ENCODE results near the gene TMCO2. TPM values are rescaled to one million over a fixed set of nuclear protein-coding genes. Genes with fewer than 3 reads are reported as not detected.

TMCO2 gene
- total RNA-seq, 3 donors from 2014 or later (not counting 1 experiment from before 2014, with no cell fraction given), result not detected

DNA sequence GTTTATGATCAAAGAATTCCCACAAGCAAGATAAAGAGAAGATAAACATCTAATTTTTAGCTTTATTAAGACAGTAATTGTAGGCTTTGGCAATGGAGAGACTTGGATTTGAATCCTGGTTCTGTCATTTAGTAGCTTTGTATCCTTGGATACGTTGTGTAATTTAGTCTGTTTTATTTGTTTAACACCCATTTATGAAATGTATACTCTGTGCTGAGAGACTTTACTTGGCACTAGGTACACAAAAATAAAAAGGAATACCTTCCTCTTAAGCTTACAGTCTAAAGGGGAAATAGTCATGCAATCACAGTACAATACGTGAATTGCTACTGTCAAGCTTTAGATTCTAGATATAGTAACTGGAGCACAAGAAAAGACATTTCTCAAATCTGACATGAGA lies 34.1 kb downstream of the TMCO2 start:
- no peak overlapping the region for H3K27ac Mint-ChIP-seq
- WGBS (ENCODE audit: insufficient coverage), result 100% methylated on average over 1 of the region's 2 CpGs
- no peak for ATAC-seq
- H3K9me3 Mint-ChIP-seq, result no peaks in the 10 kb centered on the region
- Histone ChIP-seq H3K9me3 (ENCODE audit: control insufficient read depth, insufficient read depth, low read length) (no peaks in the 10 kb centered on the region), H3K36me3 (ENCODE audit: control insufficient read depth, insufficient read depth, low read length) (peaks cover 25% of the 10 kb centered on the region), H3K4me1 (ENCODE audit: control insufficient read depth, insufficient read depth, low read length) (no peaks in the 10 kb centered on the region), H3K27me3 (ENCODE audit: control insufficient read depth, insufficient read depth, low read length) (no peaks in the 10 kb centered on the region), H3K4me3 (ENCODE audit: low read length) (no peak overlapping the region), H3K27ac (ENCODE audit: low read length) (no peak overlapping the region)
- DNase-seq, result no peak
- no peaks in the 10 kb centered on the region for H3K4me1 Mint-ChIP-seq
- peaks cover 6% of the 10 kb centered on the region for H3K36me3 Mint-ChIP-seq
- H3K4me3 Mint-ChIP-seq, result no peak overlapping the region
- TF ChIP-seq, protein P1, sequence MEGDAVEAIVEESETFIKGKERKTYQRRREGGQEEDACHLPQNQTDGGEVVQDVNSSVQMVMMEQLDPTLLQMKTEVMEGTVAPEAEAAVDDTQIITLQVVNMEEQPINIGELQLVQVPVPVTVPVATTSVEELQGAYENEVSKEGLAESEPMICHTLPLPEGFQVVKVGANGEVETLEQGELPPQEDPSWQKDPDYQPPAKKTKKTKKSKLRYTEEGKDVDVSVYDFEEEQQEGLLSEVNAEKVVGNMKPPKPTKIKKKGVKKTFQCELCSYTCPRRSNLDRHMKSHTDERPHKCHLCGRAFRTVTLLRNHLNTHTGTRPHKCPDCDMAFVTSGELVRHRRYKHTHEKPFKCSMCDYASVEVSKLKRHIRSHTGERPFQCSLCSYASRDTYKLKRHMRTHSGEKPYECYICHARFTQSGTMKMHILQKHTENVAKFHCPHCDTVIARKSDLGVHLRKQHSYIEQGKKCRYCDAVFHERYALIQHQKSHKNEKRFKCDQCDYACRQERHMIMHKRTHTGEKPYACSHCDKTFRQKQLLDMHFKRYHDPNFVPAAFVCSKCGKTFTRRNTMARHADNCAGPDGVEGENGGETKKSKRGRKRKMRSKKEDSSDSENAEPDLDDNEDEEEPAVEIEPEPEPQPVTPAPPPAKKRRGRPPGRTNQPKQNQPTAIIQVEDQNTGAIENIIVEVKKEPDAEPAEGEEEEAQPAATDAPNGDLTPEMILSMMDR (IDR thresholded peaks at IDR 0.05), result no peak
- intact Hi-C loops (cut with micrococcal nuclease), result no loop called here
- H3K27me3 Mint-ChIP-seq (ENCODE audit: low read depth in 2 of 2), result no peaks in the 10 kb centered on the region

DNA sequence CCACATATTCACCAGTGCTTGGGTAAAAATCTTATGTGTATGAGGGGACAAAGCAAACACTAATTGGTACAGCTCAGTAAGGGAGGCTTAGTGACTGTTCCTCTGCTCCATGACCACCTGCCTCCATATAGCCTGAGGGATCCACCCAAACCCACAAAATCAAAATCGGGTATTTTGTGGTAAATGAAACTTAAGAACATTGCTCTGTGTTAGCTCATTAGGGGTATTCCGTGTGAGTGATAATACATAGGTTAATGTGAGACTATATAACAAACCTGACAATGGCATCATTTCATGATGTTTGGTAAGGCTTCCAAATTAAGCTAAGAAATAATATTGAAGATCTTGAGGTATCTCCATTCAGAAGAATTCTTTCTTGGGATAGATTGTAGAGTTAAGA lies 43.6 kb downstream of the TMCO2 start:
- peaks cover 43% of the 10 kb centered on the region for H3K36me3 ChIP-seq (ENCODE audit: control insufficient read depth, insufficient read depth, low read length)
- no peaks in the 10 kb centered on the region for H3K4me1 ChIP-seq (ENCODE audit: control insufficient read depth, insufficient read depth, low read length)
- H3K27ac ChIP-seq (ENCODE audit: low read length), result no peak overlapping the region
- H3K27me3 Mint-ChIP-seq (ENCODE audit: low read depth in 2 of 2), result no peaks in the 10 kb centered on the region
- no CpG with 5 or more reads among the region's 2 CpGs for WGBS (ENCODE audit: insufficient coverage)
- peaks cover 20% of the 10 kb centered on the region for H3K36me3 Mint-ChIP-seq
- no peak overlapping the region for H3K4me3 Mint-ChIP-seq
- H3K4me1 Mint-ChIP-seq, result peaks cover 4 to 5% of the 10 kb centered on the region in 2 donors
- H3K27ac Mint-ChIP-seq, result peak overlapping the region in 1 of 2 donors; percentile 68
- H3K9me3 Mint-ChIP-seq, result no peaks in the 10 kb centered on the region
- ATAC-seq (no peak), DNase-seq (no peak)
- TF ChIP-seq, protein P1 (IDR thresholded peaks at IDR 0.05), result no peak
- no peaks in the 10 kb centered on the region for H3K9me3 ChIP-seq (ENCODE audit: control insufficient read depth, insufficient read depth, low read length)
- H3K27me3 ChIP-seq (ENCODE audit: control insufficient read depth, insufficient read depth, low read length), result no peaks in the 10 kb centered on the region
- intact Hi-C loops (cut with micrococcal nuclease), result no loop called here
- no peak overlapping the region for H3K4me3 ChIP-seq (ENCODE audit: low read length)

DNA sequence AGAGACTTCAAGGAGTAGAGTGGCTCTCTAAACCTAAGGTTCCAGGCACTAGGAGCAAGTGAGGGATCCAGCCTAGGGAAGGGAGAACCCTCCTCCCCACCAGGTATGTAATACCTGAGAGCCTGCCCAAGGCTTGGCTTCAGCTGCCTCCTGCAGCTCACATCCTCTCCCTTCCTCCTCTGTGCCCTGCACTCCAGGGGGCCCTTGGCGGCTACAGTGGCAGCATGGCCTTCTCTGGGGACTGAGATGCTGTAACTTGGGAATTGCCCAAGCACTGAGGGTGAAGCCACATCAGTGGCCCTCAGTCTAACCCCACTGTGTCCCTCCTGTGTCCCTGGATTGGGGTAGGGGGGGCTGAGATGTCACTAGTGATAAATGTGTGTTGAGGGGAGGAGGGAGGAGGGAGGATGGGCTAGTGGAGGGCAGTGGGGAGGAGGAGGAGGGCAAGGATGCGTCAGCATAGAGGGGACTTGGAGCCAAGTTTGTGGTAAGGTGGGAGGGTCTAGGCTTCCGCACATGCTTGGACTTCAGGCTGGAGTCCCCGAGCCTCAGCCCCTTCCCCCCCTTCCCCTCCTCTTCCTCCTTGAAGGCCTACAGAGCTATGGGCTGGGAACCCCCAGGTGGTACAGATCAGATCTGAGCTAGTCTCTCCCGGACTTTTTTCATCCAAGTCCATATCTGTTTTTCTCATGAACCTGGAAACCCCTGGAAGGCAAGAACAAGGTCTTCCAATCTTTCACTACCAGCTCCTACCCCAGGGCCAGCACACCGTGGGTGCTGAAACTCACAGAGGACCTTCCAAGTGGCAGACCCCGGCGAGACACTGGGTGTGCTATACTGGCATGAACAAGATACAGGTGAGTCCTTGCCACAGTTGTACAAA lies 51.9 kb downstream of the TMCO2 start:
- no peak for ATAC-seq
- Histone ChIP-seq H3K4me3 (ENCODE audit: low read length) (no peak overlapping the region), H3K4me1 (ENCODE audit: control insufficient read depth, insufficient read depth, low read length) (no peaks in the 10 kb centered on the region), H3K36me3 (ENCODE audit: control insufficient read depth, insufficient read depth, low read length) (no peaks in the 10 kb centered on the region), H3K27me3 (ENCODE audit: control insufficient read depth, insufficient read depth, low read length) (no peaks in the 10 kb centered on the region), H3K9me3 (ENCODE audit: control insufficient read depth, insufficient read depth, low read length) (no peaks in the 10 kb centered on the region), H3K27ac (ENCODE audit: low read length) (no peak overlapping the region)
- intact Hi-C loops (cut with micrococcal nuclease), result no loop called here
- DNase-seq, result no peak
- Mint-ChIP-seq H3K9me3 (no peaks in the 10 kb centered on the region), H3K27ac (no peak overlapping the region), H3K27me3 (ENCODE audit: low read depth in 2 of 2) (no peaks in the 10 kb centered on the region), H3K4me1 (no peaks in the 10 kb centered on the region), H3K36me3 (no peaks in the 10 kb centered on the region), H3K4me3 (no peak overlapping the region)
- WGBS (ENCODE audit: insufficient coverage), result 41% methylated on average over 8 of the region's 8 CpGs
- TF ChIP-seq, protein P1 (IDR thresholded peaks at IDR 0.05), result no peak

DNA sequence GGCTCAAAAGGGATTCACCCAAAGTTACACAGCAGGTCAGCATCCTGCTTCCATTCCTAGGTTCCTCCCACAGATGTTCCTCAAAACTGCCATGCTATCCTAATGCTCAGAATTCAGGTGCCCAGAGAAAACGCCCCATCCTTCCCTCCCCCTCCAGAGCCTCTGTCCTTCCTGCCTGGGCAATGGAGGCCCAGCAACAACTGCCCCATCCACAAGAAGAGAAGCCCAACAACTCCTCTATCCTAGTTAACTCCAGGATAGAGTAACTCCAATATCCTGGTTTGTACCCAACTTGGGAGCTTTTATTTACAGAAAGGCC lies 52.5 kb downstream of the TMCO2 start:
- 67% methylated on average over 1 of the region's 1 CpG for WGBS (ENCODE audit: insufficient coverage)
- H3K4me3 ChIP-seq (ENCODE audit: low read length), result no peak overlapping the region
- intact Hi-C loops (cut with micrococcal nuclease), result no loop called here
- no peak for ATAC-seq
- Mint-ChIP-seq H3K36me3 (no peaks in the 10 kb centered on the region), H3K27ac (no peak overlapping the region), H3K27me3 (ENCODE audit: low read depth in 2 of 2) (no peaks in the 10 kb centered on the region), H3K4me3 (no peak overlapping the region), H3K4me1 (no peaks in the 10 kb centered on the region), H3K9me3 (no peaks in the 10 kb centered on the region)
- no peak overlapping the region for H3K27ac ChIP-seq (ENCODE audit: low read length)
- no peak for DNase-seq
- TF ChIP-seq, protein P1 (IDR thresholded peaks at IDR 0.05), result no peak
- H3K9me3 ChIP-seq (ENCODE audit: control insufficient read depth, insufficient read depth, low read length), result no peaks in the 10 kb centered on the region
- H3K4me1 ChIP-seq (ENCODE audit: control insufficient read depth, insufficient read depth, low read length), result no peaks in the 10 kb centered on the region
- no peaks in the 10 kb centered on the region for H3K36me3 ChIP-seq (ENCODE audit: control insufficient read depth, insufficient read depth, low read length)
- H3K27me3 ChIP-seq (ENCODE audit: control insufficient read depth, insufficient read depth, low read length), result no peaks in the 10 kb centered on the region
